ENCODE data around the gene URB1. TPM values are rescaled to one million over a fixed set of nuclear protein-coding genes. Genes with fewer than 3 reads are reported as not detected.

URB1 gene
- total and polyA plus RNA-seq, 9 of the 15 experiments (the other 6 are each of a cell fraction or from before 2014, with no cell fraction given) = 0.97 to 53.6 (median 21.5) TPM

DNA sequence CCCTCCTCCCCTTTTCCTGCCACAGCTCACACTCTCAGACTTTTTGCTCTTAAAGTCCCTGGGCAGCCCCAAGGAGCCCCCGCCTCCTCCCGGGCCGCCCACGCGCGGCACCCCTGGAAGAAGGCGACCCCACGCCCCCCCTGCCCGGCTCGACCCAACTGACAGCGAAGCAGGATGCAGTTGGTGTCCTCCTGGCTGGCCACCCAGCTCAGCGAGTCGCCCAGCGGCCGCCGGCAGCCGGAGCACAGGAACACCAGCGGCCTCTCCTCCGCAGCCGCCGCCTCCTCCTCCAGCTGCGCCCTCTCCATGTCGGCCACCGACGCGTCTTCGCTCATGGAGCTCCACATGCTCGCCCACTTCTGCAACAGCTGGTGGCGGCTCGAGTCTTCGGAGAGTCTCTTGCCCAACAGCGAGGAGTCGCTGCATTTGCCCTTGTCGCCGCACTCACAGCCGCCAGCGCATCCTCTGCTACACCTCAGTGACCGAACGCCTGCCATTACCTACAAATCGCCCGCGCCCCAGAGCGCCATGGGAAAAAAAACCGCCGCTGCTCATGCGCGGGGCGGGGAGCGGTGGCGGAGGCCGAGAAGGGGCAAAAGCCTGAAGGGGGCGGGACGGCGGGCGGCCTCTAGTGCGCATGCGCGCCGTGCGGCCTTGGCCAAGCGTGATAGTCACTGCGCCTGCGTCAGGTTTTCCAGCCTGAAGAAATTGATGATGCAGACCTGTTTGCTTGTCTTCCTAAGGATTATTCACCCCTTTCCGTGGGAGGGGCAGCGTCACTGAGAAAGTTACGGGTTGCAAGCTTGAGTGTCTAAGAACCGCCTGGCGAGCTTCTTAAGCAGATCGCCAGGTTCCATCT is 114.1 kb downstream of the URB1 start, which contains the start of gene MIS18A (continued):
- TF ChIP-seq POLR2B (IDR thresholded peaks at IDR 0.05; ENCODE audit: low read depth, partially characterized antibody) = peak; percentile 99
- TF ChIP-seq PHF21A (IDR thresholded peaks at IDR 0.05; ENCODE audit: borderline replicate concordance, low read depth) = no peak
- TF ChIP-seq ZEB2 (IDR thresholded peaks at IDR 0.05) = peak; percentile 57; the same call in 1 of the 2 replicates
- TF ChIP-seq DNMT1 (IDR thresholded peaks at IDR 0.05) = no peak
- TF ChIP-seq DACH1 (IDR thresholded peaks at IDR 0.05; ENCODE audit: partially characterized antibody) = peak; percentile 84
- no peak for TF ChIP-seq SREBF1 (IDR thresholded peaks at IDR 0.05; ENCODE audit: borderline replicate concordance, low read depth, low read length)
- no peak for TF ChIP-seq SAFB2 (IDR thresholded peaks at IDR 0.05; ENCODE audit: borderline replicate concordance, low read depth, low read length, severe bottlenecking)
- peak; percentile 87 for TF ChIP-seq KDM5B (IDR thresholded peaks at IDR 0.05; ENCODE audit: insufficient replicate concordance, low read depth, low read length)
- TF ChIP-seq TFAM (CRISPR knock-in tag; conservative IDR thresholded peaks at IDR 0.05) = no peak
- TF ChIP-seq TCF3 (CRISPR knock-in tag; IDR thresholded peaks at IDR 0.05) = no peak
- TF ChIP-seq, protein P1, sequence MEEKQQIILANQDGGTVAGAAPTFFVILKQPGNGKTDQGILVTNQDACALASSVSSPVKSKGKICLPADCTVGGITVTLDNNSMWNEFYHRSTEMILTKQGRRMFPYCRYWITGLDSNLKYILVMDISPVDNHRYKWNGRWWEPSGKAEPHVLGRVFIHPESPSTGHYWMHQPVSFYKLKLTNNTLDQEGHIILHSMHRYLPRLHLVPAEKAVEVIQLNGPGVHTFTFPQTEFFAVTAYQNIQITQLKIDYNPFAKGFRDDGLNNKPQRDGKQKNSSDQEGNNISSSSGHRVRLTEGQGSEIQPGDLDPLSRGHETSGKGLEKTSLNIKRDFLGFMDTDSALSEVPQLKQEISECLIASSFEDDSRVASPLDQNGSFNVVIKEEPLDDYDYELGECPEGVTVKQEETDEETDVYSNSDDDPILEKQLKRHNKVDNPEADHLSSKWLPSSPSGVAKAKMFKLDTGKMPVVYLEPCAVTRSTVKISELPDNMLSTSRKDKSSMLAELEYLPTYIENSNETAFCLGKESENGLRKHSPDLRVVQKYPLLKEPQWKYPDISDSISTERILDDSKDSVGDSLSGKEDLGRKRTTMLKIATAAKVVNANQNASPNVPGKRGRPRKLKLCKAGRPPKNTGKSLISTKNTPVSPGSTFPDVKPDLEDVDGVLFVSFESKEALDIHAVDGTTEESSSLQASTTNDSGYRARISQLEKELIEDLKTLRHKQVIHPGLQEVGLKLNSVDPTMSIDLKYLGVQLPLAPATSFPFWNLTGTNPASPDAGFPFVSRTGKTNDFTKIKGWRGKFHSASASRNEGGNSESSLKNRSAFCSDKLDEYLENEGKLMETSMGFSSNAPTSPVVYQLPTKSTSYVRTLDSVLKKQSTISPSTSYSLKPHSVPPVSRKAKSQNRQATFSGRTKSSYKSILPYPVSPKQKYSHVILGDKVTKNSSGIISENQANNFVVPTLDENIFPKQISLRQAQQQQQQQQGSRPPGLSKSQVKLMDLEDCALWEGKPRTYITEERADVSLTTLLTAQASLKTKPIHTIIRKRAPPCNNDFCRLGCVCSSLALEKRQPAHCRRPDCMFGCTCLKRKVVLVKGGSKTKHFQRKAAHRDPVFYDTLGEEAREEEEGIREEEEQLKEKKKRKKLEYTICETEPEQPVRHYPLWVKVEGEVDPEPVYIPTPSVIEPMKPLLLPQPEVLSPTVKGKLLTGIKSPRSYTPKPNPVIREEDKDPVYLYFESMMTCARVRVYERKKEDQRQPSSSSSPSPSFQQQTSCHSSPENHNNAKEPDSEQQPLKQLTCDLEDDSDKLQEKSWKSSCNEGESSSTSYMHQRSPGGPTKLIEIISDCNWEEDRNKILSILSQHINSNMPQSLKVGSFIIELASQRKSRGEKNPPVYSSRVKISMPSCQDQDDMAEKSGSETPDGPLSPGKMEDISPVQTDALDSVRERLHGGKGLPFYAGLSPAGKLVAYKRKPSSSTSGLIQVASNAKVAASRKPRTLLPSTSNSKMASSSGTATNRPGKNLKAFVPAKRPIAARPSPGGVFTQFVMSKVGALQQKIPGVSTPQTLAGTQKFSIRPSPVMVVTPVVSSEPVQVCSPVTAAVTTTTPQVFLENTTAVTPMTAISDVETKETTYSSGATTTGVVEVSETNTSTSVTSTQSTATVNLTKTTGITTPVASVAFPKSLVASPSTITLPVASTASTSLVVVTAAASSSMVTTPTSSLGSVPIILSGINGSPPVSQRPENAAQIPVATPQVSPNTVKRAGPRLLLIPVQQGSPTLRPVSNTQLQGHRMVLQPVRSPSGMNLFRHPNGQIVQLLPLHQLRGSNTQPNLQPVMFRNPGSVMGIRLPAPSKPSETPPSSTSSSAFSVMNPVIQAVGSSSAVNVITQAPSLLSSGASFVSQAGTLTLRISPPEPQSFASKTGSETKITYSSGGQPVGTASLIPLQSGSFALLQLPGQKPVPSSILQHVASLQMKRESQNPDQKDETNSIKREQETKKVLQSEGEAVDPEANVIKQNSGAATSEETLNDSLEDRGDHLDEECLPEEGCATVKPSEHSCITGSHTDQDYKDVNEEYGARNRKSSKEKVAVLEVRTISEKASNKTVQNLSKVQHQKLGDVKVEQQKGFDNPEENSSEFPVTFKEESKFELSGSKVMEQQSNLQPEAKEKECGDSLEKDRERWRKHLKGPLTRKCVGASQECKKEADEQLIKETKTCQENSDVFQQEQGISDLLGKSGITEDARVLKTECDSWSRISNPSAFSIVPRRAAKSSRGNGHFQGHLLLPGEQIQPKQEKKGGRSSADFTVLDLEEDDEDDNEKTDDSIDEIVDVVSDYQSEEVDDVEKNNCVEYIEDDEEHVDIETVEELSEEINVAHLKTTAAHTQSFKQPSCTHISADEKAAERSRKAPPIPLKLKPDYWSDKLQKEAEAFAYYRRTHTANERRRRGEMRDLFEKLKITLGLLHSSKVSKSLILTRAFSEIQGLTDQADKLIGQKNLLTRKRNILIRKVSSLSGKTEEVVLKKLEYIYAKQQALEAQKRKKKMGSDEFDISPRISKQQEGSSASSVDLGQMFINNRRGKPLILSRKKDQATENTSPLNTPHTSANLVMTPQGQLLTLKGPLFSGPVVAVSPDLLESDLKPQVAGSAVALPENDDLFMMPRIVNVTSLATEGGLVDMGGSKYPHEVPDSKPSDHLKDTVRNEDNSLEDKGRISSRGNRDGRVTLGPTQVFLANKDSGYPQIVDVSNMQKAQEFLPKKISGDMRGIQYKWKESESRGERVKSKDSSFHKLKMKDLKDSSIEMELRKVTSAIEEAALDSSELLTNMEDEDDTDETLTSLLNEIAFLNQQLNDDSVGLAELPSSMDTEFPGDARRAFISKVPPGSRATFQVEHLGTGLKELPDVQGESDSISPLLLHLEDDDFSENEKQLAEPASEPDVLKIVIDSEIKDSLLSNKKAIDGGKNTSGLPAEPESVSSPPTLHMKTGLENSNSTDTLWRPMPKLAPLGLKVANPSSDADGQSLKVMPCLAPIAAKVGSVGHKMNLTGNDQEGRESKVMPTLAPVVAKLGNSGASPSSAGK (IDR thresholded peaks at IDR 0.05) = peak; percentile 82
- no peak for TF ChIP-seq ZNF780A (CRISPR knock-in tag; IDR thresholded peaks at IDR 0.05)
- peak; percentile 70; the same call in 1 of the 2 replicates for TF ChIP-seq KLF16 (IDR thresholded peaks at IDR 0.05)
